GM18867 (cell line): ENCODE measurements around the gene SLC12A7.
"Not testable (repeated sequence)": the region's sequence is repeated elsewhere in the genome, so short reads cannot be mapped to it uniquely, and the experiment has no call there.

Source experiments
- ATAC-seq: cut with Tn5 transposase; IDR thresholded peaks from one replicate; pipeline ENCODE4 v1.9.1; 2021; ENCODE audit warnings: mild to moderate bottlenecking, moderate library complexity; ENCODE audit not compliant: unreplicated experiment

SLC12A7 gene

DNA sequence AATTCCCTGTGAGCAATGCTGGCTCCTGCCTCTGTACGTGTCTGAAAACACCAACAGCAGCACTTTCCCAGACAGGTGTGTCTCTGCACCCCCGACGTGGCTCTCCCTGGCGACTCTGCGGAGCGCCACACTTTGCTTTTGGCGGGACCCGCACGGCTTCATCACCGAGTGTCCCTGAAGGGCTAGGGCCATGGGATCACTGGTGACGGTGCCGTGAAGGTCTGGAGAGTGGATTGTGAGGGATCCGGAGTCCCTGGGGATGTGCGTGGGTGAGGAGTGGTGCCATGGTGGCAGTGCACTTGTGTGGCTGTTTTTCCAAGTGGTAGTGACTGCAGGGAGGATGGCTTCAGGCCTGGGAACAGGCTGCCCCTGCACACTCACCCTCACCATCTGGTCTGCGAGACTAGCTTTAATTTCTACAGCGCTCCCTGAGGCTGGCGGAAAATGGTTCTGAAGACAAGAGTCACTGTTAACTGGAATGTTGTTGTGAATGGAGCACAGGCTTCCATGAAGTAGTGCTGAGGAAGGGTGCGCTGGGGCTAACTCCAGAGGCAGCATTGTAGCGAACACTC lies 100.0 kb downstream of the SLC12A7 start:
- no peak for ATAC-seq

DNA sequence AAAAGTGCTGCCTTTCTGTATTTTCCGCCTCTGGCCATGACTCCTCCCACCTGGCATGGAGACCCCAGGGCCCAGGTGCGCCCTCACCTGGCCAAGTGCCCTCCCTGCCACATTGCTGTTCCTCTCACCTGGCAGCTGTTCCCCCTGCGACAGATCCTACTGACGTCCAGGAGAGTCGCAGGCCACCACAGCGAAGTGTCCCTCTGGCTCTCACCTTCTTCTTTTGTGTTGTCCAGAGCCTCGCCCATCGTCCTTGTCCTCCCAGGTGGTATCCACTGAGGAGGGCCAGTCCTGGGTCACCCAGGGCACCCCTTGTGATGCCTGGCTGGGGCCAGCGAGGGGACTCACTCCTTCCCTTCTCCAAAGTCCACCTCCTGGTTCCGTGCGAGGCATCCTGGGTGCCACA lies 100.6 kb downstream of the SLC12A7 start:
- no peak for ATAC-seq

DNA sequence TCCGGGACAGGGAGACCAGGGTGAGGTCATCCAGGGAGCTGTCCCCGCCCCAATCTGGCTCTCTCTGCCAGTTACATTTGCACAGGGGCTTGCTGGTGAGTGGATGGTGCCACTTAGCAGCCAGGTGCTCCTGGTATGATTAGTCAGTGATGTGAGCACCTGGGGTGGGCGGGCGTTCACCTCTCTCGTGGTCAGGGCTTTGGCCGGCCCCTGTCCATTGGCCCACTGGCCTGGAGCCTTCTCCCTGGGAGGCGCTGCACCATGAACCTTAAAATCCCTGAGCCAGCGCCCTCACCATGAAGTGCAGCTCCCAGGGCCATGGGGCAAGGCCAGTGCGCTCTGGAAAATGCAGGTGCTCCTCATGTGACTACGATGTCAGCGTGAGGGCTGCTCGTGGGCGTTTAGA lies 101.2 kb downstream of the SLC12A7 start:
- no peak for ATAC-seq

DNA sequence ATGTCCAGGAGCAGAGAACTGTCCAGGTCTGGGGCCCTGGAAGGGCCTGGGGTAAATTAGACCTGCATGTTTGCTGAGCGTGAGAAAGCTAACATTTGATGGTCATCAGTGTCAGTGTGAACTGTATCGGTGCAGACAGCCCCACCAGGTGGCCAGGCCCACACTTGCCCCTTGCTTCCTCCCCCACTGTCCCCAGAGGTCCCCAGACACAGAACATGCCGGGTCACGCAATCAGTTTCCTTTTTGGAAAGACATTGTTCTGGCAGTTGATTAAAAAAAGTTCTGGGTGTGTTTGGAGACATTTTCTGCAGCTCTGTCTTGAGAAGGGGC lies 101.7 kb downstream of the SLC12A7 start:
- no peak for ATAC-seq

DNA sequence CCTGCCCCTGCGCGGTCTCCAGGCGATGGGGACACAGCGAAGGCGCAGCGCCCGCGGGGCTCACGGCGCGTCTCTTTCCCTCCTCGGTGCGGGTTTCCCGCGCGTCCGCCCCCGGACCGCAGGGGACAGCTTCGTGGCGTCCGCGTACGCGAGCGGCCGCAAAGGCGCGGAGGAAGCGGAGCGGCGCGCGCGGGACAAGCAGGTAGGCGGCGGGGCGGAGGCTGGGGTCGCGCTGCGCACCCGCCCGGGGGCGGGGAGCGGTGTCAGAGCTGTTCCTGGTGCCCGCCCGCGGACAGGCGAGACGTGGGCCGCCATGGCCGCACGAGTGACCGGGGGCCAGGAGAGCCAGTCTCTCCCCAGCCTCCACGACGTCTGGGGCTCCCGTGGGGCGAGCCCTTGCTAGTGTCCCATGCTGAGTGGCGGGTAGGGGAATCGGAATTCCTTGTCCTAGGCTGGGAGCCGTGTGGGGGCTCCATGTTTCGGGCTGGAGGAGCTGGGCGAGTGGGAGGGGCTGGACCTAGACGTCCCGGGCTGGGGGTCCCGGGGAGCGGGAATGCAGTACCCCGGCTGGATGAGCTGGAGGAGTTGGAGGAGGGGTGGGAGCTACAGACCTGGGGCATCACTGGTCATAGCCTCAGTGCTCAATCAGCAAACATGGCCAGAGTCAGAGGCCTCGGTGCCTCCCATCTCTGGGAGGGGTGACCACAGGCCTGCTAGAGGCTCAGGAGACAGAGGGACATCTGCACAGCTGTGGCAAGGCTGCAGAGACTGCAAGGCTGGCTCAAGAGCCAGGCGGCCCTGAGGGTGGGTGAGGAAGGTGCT lies 102.3 kb downstream of the SLC12A7 start:
- no peak for ATAC-seq

DNA sequence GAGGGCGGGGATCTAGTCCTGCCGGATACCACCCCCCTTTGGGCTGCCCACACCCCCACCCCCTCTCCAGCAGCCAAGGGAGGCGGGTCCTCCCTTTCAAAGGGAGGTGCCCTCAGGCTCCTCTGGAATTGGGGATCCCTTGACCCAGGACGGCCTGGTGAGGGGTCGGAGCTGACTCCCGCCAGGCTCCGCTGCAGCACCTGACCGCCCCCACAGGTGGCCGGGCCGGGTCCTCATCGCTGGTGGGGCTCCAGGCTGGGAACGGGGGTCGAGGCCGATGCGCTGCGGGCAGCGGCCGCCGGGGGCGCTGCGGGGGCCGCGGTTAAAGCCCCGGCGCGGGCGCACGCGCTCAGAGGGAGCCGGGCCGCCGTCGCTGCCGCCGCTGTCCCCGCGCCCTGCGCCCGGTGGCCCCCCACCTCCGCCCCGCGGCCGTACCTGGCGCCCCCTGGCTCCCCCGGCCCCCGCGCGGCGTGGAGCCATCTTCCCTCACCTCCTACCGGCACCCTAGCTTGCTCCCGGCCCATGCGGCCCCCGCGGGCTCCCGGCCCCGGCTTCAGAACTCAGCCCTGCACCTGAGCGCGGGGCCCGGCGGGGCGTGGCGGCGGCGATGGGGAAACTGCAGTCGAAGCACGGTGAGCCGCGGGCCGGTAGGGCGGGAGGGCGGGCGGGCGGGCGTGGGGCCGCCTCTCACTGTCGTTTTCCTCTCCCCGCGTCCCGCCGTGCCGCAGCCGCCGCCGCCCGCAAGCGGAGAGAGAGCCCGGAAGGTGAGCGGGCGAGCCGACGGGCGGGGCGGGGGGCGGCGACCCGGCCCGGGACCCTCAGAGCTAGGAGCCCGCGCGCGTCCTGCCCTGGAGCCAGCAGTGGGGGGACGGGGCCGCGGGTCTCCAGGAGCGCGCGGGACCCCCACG lies 103.2 kb downstream of the SLC12A7 start, which contains the start of gene NKD2:
Gene NKD2 (plus strand): TSS at position 352 of the 908 bp plus-strand sequence. CDS start 256 bp downstream, at position 608.
- no peak for ATAC-seq

DNA sequence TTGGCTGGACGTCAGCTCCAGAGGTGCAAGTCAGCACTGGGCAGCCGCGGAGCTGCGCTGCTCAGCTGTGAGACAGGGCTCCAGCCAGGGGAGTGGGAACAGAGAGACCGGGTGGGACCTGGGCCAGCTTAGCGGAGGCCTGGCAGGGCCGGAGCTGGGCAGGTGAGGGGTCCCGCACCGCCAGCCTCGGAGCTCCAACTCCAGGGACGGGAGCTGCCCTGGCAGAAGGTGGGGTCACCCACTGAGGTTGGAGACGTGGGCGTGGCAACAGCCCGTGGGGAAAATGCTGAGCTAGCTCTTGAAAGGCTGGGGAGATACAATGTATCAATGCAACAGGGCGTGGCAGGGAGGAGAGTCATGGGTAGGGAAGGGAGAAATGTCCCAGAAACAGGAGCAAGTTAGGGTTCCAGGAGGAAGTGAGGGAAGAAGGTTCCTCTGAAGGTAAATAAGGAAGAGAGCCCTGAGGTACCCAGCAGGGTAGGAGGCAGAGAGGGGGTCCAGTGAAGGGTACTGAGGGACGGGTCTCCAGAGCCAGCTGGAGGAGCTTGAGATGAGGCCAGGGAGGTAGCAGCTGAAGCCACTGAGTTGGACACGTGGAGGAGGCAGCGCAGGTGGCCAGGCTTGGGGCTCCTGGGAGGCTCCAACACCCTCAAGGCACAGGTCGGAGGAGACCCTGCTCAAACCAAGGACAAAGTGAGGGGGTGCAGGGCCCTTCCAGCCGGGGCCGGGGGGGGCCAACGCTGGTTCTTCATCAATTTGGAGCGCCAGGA lies 104.0 kb downstream of the SLC12A7 start:
- no peak for ATAC-seq

DNA sequence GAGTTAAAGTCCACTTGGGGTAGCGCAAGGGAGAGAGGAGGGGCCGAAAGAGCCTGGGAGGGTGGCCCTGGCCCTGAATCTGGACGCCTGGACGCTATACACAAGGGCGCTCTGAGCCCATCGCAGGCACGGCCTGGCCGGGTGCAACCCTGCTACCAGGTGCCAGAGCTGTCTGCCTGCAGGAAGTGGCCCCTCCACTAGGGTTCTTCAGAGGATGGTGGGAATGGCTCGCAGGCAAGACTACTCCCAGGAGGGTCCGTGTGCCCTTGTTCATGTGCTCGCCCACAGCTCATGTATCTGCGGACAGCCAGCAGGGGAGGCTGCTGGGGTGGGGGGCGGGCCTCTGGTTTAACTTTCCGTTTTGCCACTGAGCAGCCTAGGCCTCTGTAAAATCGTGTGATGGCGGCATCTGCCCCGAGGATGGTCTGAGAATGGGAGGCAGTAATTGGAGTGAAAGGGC lies 104.6 kb downstream of the SLC12A7 start:
- ATAC-seq: no peak

DNA sequence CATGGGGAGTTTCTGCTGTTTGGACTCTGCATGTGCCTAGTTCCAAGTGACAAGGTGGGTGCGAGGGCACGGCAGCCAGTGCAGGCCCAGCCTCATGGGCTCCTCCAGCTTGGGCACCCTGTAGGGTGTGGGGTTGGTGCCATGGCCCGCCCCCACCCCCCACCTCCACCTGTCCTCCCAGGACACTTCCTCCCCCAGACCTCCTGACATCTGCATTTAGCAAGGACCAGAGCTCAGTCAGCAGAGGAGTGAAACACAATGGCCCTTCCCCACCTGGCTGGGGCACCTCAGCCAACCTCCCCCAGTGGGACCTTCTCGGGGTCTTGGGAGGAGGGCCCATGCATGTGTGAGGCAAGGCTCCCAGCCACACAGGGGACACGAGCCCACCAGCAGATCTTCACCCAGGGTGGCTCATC lies 105.2 kb downstream of the SLC12A7 start:
- ATAC-seq: no peak

DNA sequence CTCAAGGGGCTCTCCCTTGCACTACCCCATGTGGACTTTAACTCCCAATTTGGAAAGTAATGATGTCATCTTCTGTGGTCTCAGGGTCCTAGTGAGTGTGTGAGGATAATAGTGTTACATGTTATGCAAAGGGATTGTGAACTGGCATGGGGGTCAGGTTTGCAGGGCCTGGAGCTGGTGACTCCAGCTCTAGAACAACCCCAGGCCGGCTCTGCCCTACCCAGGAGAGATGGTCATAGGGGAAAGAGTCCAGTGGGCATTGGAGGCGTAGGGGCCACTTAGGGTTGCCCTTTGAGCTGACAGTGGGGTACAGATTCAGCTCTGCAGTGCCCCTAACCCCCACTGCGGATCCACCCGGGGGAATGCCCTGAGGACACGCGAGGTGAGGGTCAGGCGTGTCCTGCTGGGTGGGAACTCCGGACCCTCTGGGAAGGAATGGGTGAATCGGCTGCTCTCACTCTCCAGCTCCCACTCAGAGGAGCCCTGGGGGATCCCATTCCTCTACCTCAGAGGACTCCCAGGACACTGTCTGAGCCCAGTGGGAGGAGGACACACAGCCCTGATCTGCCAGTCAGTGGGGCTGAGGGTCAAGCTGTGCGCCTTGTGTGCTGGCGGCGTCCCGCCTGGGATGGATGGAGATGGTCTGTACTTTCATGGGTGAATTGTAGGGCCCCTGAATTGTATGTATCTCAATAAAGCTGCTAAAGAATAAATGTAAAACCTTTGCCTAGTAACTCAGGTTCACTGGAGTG lies 105.8 kb downstream of the SLC12A7 start:
- ATAC-seq: no peak

DNA sequence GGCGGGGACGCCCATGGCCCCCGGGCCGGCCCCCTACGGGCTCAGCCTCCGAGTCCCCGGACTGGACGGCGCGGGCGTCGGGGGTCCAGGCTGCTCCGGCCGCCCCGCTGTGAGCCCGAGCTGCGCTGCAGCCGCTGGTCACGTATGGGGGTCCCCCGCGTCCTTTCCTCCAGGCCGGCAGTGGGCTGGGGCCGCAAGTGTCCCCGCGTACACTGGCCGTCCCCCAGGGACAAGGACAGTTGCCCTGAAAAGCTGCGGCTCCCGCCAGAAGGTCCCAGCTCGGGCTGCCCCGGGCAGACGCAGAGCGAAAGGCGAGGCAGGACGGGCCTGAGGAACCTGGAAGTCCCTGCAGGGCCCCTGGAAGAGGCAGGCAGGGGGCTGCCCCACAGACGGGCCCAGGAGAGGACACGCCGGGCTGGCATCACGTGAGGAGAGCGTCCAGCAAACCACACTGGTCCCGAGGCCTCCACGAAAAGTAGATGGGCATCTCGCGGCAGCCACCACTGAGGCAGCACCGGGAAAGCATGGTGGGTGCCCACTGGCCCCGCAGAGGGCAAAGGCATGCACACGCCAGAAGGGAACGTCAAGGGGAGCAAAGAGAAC lies 106.5 kb downstream of the SLC12A7 start:
- no peak for ATAC-seq

DNA sequence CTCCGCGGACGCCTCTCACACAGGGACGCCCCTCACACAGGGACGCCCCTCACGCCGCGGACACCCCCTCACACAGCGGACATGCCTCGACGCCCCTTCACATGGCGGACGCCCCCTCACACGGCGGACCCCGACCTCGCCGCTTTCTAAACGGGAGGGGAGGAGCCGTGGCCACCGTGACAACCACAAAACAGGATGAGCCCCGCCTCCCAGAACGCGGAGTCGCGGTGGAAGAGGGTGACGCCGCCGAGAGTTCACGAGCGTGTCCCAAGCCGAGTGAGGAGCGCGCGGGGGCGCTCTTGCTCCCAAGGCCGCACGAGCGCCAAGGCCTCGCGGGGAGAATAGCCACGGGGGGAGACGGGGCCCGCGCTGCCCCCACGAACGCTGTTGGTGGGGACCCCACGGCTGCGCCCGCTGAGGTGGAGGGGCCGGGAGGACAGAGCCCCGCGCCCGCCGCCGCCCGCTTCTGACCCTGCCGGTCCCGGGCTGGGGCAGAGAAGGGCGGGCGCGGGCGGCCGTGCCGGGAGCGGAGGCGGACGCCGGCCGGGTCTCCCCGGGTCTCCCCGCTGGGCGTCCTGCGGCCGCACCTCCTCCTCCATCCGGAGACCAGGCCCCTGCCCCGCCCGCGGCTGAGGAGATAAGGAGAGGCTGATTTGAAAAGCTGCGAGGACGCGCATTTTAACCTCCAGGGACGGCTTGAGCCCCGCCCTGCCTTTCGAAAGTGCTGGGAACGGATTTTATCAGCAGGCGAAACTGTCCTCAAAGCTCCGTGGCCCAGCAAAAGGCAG lies 107.2 kb downstream of the SLC12A7 start:
- ATAC-seq: no peak

DNA sequence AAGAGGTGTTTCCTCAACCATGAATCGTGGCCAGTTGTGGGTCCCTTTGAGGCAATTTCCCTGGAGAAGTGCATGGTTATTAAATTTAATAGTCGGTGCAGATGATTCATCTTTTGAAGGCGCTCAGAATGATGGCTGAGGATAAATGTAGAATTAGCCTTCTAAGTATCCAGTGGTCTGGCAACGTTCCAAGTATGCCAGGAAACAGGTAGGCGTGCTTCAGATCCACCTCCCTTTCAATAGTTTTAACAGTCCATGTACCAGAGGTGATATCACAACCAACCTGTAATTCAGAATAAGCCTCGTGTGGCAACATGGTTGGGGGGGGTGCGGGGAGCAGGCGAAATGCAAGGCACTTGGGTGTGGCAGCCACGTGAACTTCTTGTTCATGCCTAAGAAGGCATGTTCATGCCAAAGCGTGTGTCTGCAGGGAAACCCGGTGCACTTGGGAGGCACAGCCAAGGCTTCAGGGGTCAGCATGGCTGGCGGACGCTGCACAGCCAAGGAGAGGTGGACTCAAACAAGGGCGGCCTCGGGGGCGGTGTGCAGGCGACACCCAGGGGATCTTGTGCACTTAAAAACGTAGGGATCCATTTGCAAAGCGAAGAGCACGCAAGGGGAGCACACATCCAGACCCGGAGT lies 108.4 kb downstream of the SLC12A7 start:
- ATAC-seq: no peak

DNA sequence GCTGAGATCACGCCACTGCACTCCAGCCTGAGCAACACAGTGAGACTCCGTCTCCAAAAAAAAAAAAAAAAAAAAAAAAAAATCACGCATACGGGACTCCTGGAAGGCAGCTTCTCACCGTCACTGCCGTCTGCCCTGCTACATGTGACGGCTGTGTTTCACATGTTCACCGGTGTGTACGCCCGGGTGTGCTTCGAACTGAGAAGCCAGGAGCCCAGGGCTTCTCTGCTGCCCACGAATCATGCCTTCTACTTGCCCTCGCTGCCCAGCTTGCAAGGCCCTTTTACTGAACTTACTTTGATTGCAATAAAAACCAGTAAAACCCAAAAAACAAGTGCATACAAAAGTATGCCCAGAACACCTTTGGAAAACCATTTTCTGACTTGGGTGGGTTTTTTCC lies 109.0 kb downstream of the SLC12A7 start:
- no peak for ATAC-seq

DNA sequence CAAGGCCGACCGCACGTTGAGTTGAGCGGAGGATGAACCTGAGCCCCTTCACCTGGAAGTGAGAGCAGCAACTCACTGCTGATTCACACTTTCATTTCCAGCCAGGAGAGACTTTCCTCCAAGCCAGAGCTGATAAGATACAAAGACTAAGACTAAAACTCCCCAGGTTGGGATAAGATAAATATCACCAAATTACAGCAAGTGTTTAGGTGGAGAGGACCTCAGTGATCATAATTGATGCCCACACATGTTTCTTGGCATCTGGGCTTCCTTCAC lies 109.7 kb downstream of the SLC12A7 start:
- ATAC-seq: no peak

DNA sequence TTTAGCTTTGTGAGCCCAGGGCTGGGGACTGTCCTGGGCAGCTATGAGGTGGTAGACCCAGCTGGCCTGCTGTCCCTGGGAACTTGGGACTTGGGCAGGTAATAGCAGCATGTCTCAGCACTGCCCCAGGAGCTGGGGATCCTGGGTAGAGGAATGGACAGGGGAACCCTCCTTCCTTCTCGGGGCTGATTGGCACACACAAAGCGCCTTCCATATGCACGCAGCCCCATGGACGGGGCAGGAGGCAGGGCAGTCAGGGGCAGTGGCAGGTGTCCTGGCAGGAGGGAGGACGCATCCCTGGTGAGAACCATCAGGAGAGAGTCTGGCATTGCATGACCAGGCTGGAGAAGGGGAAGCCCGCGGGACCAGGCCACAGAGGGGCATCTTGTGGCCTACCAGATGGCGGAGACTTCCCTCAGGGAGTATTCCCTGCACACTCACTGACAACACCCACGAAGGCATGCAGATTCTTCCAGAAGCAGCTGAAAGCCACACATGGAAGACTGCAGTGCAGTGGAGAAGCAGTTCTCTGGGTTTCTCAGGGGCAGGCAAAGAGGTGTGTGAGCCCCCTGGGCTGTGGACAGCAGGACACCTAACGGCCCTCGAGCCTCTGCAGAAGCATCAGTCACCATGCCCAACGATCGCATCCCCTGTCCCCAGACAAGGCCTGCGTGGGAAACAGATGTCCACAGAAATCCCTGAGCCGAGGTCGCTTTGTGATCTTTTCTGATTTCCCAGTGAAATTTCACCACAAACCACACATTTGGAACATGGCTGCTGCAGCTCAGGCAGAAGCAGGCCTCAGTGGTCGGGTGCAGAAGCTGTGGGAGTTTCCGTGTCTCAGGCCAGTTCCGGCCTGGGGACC lies 110.2 kb downstream of the SLC12A7 start:
- ATAC-seq: no peak

DNA sequence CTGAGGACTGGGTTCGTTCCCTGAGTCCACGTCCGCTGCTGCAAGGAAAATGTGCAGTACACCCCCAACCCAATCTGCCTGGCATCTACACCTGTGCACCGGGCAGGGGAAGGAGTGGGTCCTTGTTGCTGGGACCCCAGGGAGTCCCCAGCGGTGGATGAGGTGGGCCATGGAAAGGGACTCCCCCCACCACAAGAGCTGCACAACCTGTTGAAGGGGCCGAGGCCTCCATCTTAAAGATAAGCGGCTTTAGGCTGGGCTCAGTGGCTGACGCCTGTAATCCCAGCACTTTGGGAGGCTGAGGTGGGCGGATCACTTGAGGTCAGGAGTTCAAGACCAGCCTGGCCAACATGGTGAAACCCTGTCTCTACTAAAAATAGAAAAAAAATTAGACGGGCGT lies 111.0 kb downstream of the SLC12A7 start:
- ATAC-seq: not testable (repeated sequence)
